Esophagus muscularis mucosa (tissue), 4 donors: ENCODE measurements around the gene C15orf61. TPM values are rescaled to one million over a fixed set of nuclear protein-coding genes. Genes with fewer than 3 reads are reported as not detected.

Experiments used
- DNase-seq: peaks from one replicate; pipeline ENCODE4 v3.0.0-alpha.2; 2017; ENCODE audit errors: extremely low spot score
- H3K27ac ChIP-seq, 4 donors: fragments of 200-600 bp; sonication (generic); replicated peaks in 1 of 4; 1 replicate in 3 of 4; 2 replicates in 1 of 4; pipeline ENCODE4 v1.5.1; 2016 to 2019; ENCODE audit warnings: mild to moderate bottlenecking in 1 of 4
- H3K27me3 ChIP-seq, 4 donors: fragments of 200-600 bp; sonication (generic); one replicate each; pipeline versions ENCODE4 v1.5.1 to v1.6.0; 2016 to 2019
- H3K36me3 ChIP-seq, 4 donors: fragments of 200-600 bp; sonication (generic); one replicate each; pipeline ENCODE4 v1.5.1; 2016 to 2019
- H3K4me1 ChIP-seq, 4 donors: fragments of 200-600 bp; sonication (generic); one replicate each; pipeline ENCODE4 v1.5.1; 2016 to 2019
- H3K4me3 ChIP-seq, 4 donors: fragments of 200-600 bp; sonication (generic); 1 replicate in 2 of 4; 2 replicates in 2 of 4; pipeline ENCODE4 v1.5.1; 2016 to 2019; ENCODE audit warnings: mild to moderate bottlenecking in 4 of 4, moderate library complexity in 1 of 4
- H3K9me3 ChIP-seq, 4 donors: fragments of 200-600 bp; sonication (generic); 1 replicate in 3 of 4; 2 replicates in 1 of 4; pipeline ENCODE4 v1.5.1; 2016 to 2019
- CTCF ChIP-seq, 3 experiments: fragments of 200-600 bp in 2 of 3; fragments of 450-650 bp in 1 of 3; sonication (generic) in 2 of 3; IDR thresholded peaks; one replicate each; pipeline ENCODE4 v1.5.1; 2017 to 2019; ENCODE audit warnings: antibody characterized with exemption in 3 of 3, mild to moderate bottlenecking in 2 of 3, moderate library complexity in 1 of 3
- EP300 ChIP-seq: sonication (generic); formaldehyde crosslinking; IDR thresholded peaks from one replicate; pipeline ENCODE4 v1.6.1; 2017; ENCODE audit warnings: antibody characterized with exemption
- POLR2A ChIP-seq: fragments of 450-650 bp; IDR thresholded peaks from one replicate; pipeline ENCODE4 v1.6.1; 2017; ENCODE audit warnings: antibody characterized with exemption, moderate library complexity, mild to moderate bottlenecking, low read depth
- POLR2AphosphoS5 ChIP-seq, 2 donors: sonication (generic); formaldehyde crosslinking; IDR thresholded peaks; one replicate each; pipeline ENCODE4 v1.6.1; 2017; ENCODE audit warnings: antibody characterized with exemption in 2 of 2
- WGBS: methylation state at CpG from one replicate; pipeline ENCODE4 v1.1.5; 2018; 5-methylcytosine and 5-hydroxymethylcytosine counted together
- intact Hi-C: fragments of 100-400 bp; cut with DNase I; formaldehyde crosslinking; loops from one replicate; pipeline ENCODE4 v1.15.1; 2023
- total RNA-seq, 4 donors: library from RNA; depleted of rRNA; stranded (reverse); fragments of >200 nt; gene quantifications; one replicate each; pipeline versions ENCODE4 v1.1.0 to v1.2.1, GENCODE V29; 2016

Gene C15orf61
- total RNA-seq, 4 donors from 2014 or later = 3.8 to 8.1 (median 5.7) TPM

GRCh38 chr15:67558502-67558901 is 37.6 kb downstream of the C15orf61 start:
- TF ChIP-seq POLR2AphosphoS5 (IDR thresholded peaks at IDR 0.05) (no peak), POLR2A (no peak), EP300 (no peak), CTCF (IDR thresholded peaks at IDR 0.05) (no peak)
- intact Hi-C loops = no loop called here
- Histone ChIP-seq H3K9me3 (no peaks in the 10 kb centered on the region), H3K4me3 (no peak overlapping the region), H3K4me1 (no peaks in the 10 kb centered on the region), H3K27me3 (no peaks in the 10 kb centered on the region), H3K27ac (no peak overlapping the region), H3K36me3 (peaks cover 0 to 16% (median 6%) of the 10 kb centered on the region in 4 donors)
- DNase-seq = no peak
- WGBS = 91% methylated on average over 4 of the region's 4 CpGs

GRCh38 chr15:67559158-67559557 is 38.2 kb downstream of the C15orf61 start:
- no peaks in the 10 kb centered on the region for H3K4me1 ChIP-seq
- DNase-seq = no peak
- no peak overlapping the region for H3K4me3 ChIP-seq
- intact Hi-C loops = no loop called here
- H3K27me3 ChIP-seq = no peaks in the 10 kb centered on the region
- no peaks in the 10 kb centered on the region for H3K9me3 ChIP-seq
- H3K27ac ChIP-seq = no peak overlapping the region
- H3K36me3 ChIP-seq = peaks cover 0 to 16% (median 6%) of the 10 kb centered on the region in 4 donors
- TF ChIP-seq CTCF (IDR thresholded peaks at IDR 0.05) (no peak), POLR2AphosphoS5 (IDR thresholded peaks at IDR 0.05) (no peak), POLR2A (no peak), EP300 (no peak)
- 92% methylated on average over 1 of the region's 1 CpG for WGBS

- no peaks in the 10 kb centered on the region for H3K27me3 ChIP-seq
- peaks cover 0 to 13% (median 6%) of the 10 kb centered on the region in 4 donors for H3K36me3 ChIP-seq
- no peak overlapping the region for H3K4me3 ChIP-seq
- intact Hi-C loops = no loop called here
- TF ChIP-seq POLR2A (no peak), CTCF (IDR thresholded peaks at IDR 0.05) (no peak), POLR2AphosphoS5 (IDR thresholded peaks at IDR 0.05) (no peak), EP300 (no peak)
- DNase-seq = no peak
- WGBS = 100% methylated on average over 2 of the region's 2 CpGs
- H3K4me1 ChIP-seq = no peaks in the 10 kb centered on the region
- no peak overlapping the region for H3K27ac ChIP-seq
- no peaks in the 10 kb centered on the region for H3K9me3 ChIP-seq
These were observed 38.6 kb downstream of the C15orf61 start for GRCh38 chr15:67559576-67559975.

DNA sequence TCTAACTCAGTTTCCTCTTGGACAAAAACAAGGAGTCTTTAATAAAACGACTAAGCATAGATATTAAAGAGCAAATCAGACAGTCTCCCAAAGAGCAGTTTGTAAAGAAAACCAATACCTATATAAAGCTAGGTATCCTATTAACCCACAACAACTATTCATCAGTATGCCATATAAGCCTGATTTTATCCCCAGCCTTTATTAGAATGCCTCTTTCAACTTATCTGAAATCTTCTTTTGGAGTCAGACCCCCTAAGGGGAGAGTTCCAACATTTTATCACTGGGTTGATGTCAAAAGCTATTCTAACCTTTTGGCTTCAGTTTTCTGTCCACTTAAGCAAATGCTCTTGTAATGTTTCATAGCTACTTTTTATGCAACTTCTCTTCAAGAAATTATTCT is 39.4 kb downstream of the C15orf61 start:
- H3K4me3 ChIP-seq = no peak overlapping the region
- DNase-seq = no peak
- H3K4me1 ChIP-seq = no peaks in the 10 kb centered on the region
- intact Hi-C loops = no loop called here
- TF ChIP-seq EP300 = no peak
- no peak for TF ChIP-seq POLR2A
- TF ChIP-seq POLR2AphosphoS5 (IDR thresholded peaks at IDR 0.05) = no peak
- TF ChIP-seq CTCF (IDR thresholded peaks at IDR 0.05) = no peak
- H3K9me3 ChIP-seq = no peaks in the 10 kb centered on the region
- no peaks in the 10 kb centered on the region for H3K27me3 ChIP-seq
- H3K27ac ChIP-seq = no peak overlapping the region
- 93% methylated on average over 1 of the region's 1 CpG for WGBS
- peaks cover 0 to 12% (median 6%) of the 10 kb centered on the region in 4 donors for H3K36me3 ChIP-seq

GRCh38 chr15:67563092-67563491 is 42.2 kb downstream of the C15orf61 start:
- Histone ChIP-seq H3K27me3 (no peaks in the 10 kb centered on the region), H3K9me3 (no peaks in the 10 kb centered on the region), H3K27ac (no peak overlapping the region), H3K4me1 (no peaks in the 10 kb centered on the region), H3K4me3 (no peak overlapping the region), H3K36me3 (peaks cover 0 to 6% (median 2%) of the 10 kb centered on the region in 4 donors)
- no peak for TF ChIP-seq CTCF (IDR thresholded peaks at IDR 0.05)
- no peak for TF ChIP-seq POLR2AphosphoS5 (IDR thresholded peaks at IDR 0.05)
- no peak for TF ChIP-seq EP300
- no peak for TF ChIP-seq POLR2A
- intact Hi-C loops = no loop called here
- 95% methylated on average over 5 of the region's 5 CpGs for WGBS
- no peak for DNase-seq
